Activated B cell treated with CpG ODN at 0.5 μM for 24 hours (primary cell): ENCODE data around the gene HCN2. TPM values are rescaled to one million over a fixed set of nuclear protein-coding genes. Genes with fewer than 3 reads are reported as not detected.

Experiments used
- ATAC-seq: fragments of 200-7000 bp; cut with Tn5 transposase; one replicate; pipeline ENCODE4 v1.10.0; 2021; ENCODE audit warnings: low read depth, mild to moderate bottlenecking, moderate library complexity
- CTCF ChIA-PET: fragments of 350-600 bp; sonication (Branson Sonifier 250); formaldehyde crosslinking; loops from one replicate; lab custom pipeline; 2021; ENCODE audit warnings: antibody characterized with exemption; lab: Charles Lee
- POLR2A ChIA-PET: fragments of 350-600 bp; sonication (Branson Sonifier 250); formaldehyde crosslinking; loops from one replicate; lab custom pipeline; 2021; ENCODE audit warnings: antibody characterized with exemption; lab: Charles Lee
- DNase-seq: peaks from one replicate; pipeline ENCODE4 v3.0.0; 2022
- H3K27ac Mint-ChIP-seq: one replicate; pipeline ENCODE4 v1.8.0; 2020; ENCODE audit warnings: mixed read lengths
- H3K27me3 Mint-ChIP-seq: one replicate; pipeline ENCODE4 v1.8.0; 2021; ENCODE audit warnings: mixed read lengths
- H3K36me3 Mint-ChIP-seq: one replicate; pipeline ENCODE4 v1.8.0; 2021; ENCODE audit warnings: low read depth, mixed read lengths
- H3K4me1 Mint-ChIP-seq: one replicate; pipeline ENCODE4 v1.8.0; 2021; ENCODE audit warnings: mixed read lengths
- H3K4me3 Mint-ChIP-seq: one replicate; pipeline ENCODE4 v1.8.0; 2020; ENCODE audit warnings: mild to moderate bottlenecking, mixed read lengths
- H3K9me3 Mint-ChIP-seq: one replicate; pipeline ENCODE4 v1.8.0; 2020; ENCODE audit warnings: mixed read lengths
- CTCF ChIP-seq: fragments of 200-600 bp; IDR thresholded peaks from one replicate; pipeline ENCODE4 v1.8.0; 2022; ENCODE audit warnings: antibody characterized with exemption, mild to moderate bottlenecking
- intact Hi-C: fragments of 100-400 bp; cut with micrococcal nuclease; formaldehyde crosslinking; loops from one replicate; pipeline ENCODE4 v1.15.1; 2024
- total RNA-seq: library from RNA; stranded (reverse); gene quantifications from 2 replicates; pipeline ENCODE4 v1.2.3, GENCODE V29; 2022

HCN2 gene
- total RNA-seq = 0.13 and 0.17 TPM in 2 replicates

GRCh38 chr19:589693-590395 is at the start of gene HCN2:
Gene HCN2 (plus strand): TSS chr19:589881. CDS start chr19:589946, 65 bp downstream.
- POLR2A ChIA-PET = no interaction called here

GRCh38 chr19:540867-541637 is 48.6 kb upstream of the HCN2 start:
- H3K27me3 Mint-ChIP-seq = no peaks in the 10 kb centered on the region
- intact Hi-C loops = no loop called here
- ATAC-seq (no peak), DNase-seq (no peak)
- TF ChIP-seq CTCF = no peak
- H3K4me1 Mint-ChIP-seq = peaks cover 4% of the 10 kb centered on the region
- H3K27ac Mint-ChIP-seq = no peak overlapping the region
- H3K36me3 Mint-ChIP-seq = peaks cover 28% of the 10 kb centered on the region
- ChIA-PET POLR2A (no interaction called here), CTCF (no interaction called here)
- H3K9me3 Mint-ChIP-seq = no peaks in the 10 kb centered on the region
- no peak overlapping the region for H3K4me3 Mint-ChIP-seq

More at GRCh38 chr19:589693-590395, at the start of gene HCN2:
- CTCF ChIA-PET = no interaction called here
- no peak for DNase-seq
- H3K4me1 Mint-ChIP-seq = peaks cover 11% of the 10 kb centered on the region
- no peaks in the 10 kb centered on the region for H3K9me3 Mint-ChIP-seq
- H3K4me3 Mint-ChIP-seq = peak within 1 kb of the TSS; percentile 44
- no peak for TF ChIP-seq CTCF
- intact Hi-C loops = loop anchor here (2.0 kb wide), 1 partner anchor 43 kb away; the partner anchor contains the start of gene POLRMT
- ATAC-seq = no peak
- H3K27ac Mint-ChIP-seq = no peak within 1 kb of the TSS
- H3K36me3 Mint-ChIP-seq = no peaks in the 10 kb centered on the region
- peaks cover 14% of the 10 kb centered on the region for H3K27me3 Mint-ChIP-seq

GRCh38 chr19:541699-542098 is 48.0 kb upstream of the HCN2 start:
- CTCF ChIA-PET = no interaction called here
- intact Hi-C loops = no loop called here
- ATAC-seq (no peak), DNase-seq (no peak)
- no peak overlapping the region for H3K27ac Mint-ChIP-seq
- no peak for TF ChIP-seq CTCF
- POLR2A ChIA-PET = no interaction called here
- peaks cover 26% of the 10 kb centered on the region for H3K36me3 Mint-ChIP-seq
- H3K27me3 Mint-ChIP-seq = no peaks in the 10 kb centered on the region
- H3K4me3 Mint-ChIP-seq = no peak overlapping the region
- no peaks in the 10 kb centered on the region for H3K9me3 Mint-ChIP-seq
- H3K4me1 Mint-ChIP-seq = peaks cover 4% of the 10 kb centered on the region

- no peak for ATAC-seq
- Mint-ChIP-seq H3K4me1 (peaks cover 4% of the 10 kb centered on the region), H3K4me3 (no peak overlapping the region), H3K27me3 (no peaks in the 10 kb centered on the region), H3K27ac (no peak overlapping the region), H3K9me3 (no peaks in the 10 kb centered on the region), H3K36me3 (peaks cover 21% of the 10 kb centered on the region)
- no peak for DNase-seq
- ChIA-PET POLR2A (no interaction called here), CTCF (interaction anchor here (0.7 kb wide), 1 partner anchor 10 kb away, joined by 3 read pairs; no protein-coding TSS in a partner anchor)
- no peak for TF ChIP-seq CTCF
- intact Hi-C loops = no loop called here
Observed at GRCh38 chr19:542173-542866, 47.4 kb upstream of the HCN2 start.
